OCI-LY1 (cell line): ENCODE data around the gene ZNF84.
A peak's percentile ranks its signal among the peaks of the same experiment; 100 is the strongest.

Source experiments
- H2AFZ ChIP-seq: fragments of 200-600 bp; sonication (generic), shearing (Covaris generic); 2 replicates; pipeline ENCODE4 v1.6.0; 2014; ENCODE audit warnings: antibody characterized with exemption, mild to moderate bottlenecking, low read length
- H3F3A ChIP-seq: fragments of 200-600 bp; sonication (generic), shearing (Covaris generic); 2 replicates; pipeline ENCODE4 v1.6.0; 2014; ENCODE audit warnings: mild to moderate bottlenecking, antibody characterized with exemption, low read length, moderate library complexity; ENCODE audit not compliant: insufficient read depth
- H3K27ac ChIP-seq: fragments of 200-600 bp; sonication (generic); 2 replicates; pipeline ENCODE4 v1.5.1; 2014; ENCODE audit warnings: low read length, mixed run types, mild to moderate bottlenecking, low read depth; ENCODE audit not compliant: poor library complexity, severe bottlenecking
- H3K27me3 ChIP-seq: fragments of 200-600 bp; sonication (generic); 2 replicates; pipeline ENCODE4 v1.6.0; 2014; ENCODE audit warnings: antibody characterized with exemption, mild to moderate bottlenecking, low read length, moderate library complexity; ENCODE audit not compliant: insufficient read depth
- H3K36me3 ChIP-seq: fragments of 200-600 bp; sonication (generic); 2 replicates; pipeline ENCODE4 v1.6.1; 2014; ENCODE audit warnings: mild to moderate bottlenecking, antibody characterized with exemption, low read length, moderate library complexity, mixed read lengths; ENCODE audit not compliant: insufficient read depth
- H3K4me1 ChIP-seq: fragments of 200-600 bp; sonication (generic); 2 replicates; pipeline ENCODE4 v1.5.1; 2014; ENCODE audit warnings: mild to moderate bottlenecking, low read length, moderate library complexity; ENCODE audit not compliant: insufficient read depth, severe bottlenecking
- H3K4me2 ChIP-seq: fragments of 200-600 bp; sonication (generic), shearing (Covaris generic); 2 replicates; pipeline ENCODE4 v1.6.1; 2014; ENCODE audit warnings: low read length
- H3K4me3 ChIP-seq: fragments of 200-600 bp; sonication (generic); 2 replicates; pipeline ENCODE4 v1.5.1; 2014; ENCODE audit warnings: low read length, low read depth, mild to moderate bottlenecking, mixed read lengths; ENCODE audit not compliant: poor library complexity, severe bottlenecking
- H3K79me2 ChIP-seq: fragments of 200-600 bp; shearing (Covaris generic); 2 replicates; pipeline ENCODE4 v1.6.1; 2016; ENCODE audit warnings: mixed run types, low read length, mixed read lengths; ENCODE audit not compliant: insufficient read depth
- H3K9ac ChIP-seq: fragments of 200-600 bp; sonication (generic), shearing (Covaris generic); 2 replicates; pipeline ENCODE4 v1.6.1; 2014; ENCODE audit warnings: mild to moderate bottlenecking, low read length, mixed read lengths
- H3K9me2 ChIP-seq: fragments of 200-600 bp; sonication (generic), shearing (Covaris generic); 2 replicates; pipeline ENCODE4 v1.6.1; 2014; ENCODE audit warnings: low read depth, mild to moderate bottlenecking, low read length, mixed read lengths
- H3K9me3 ChIP-seq: fragments of 200-600 bp; shearing (Covaris generic); 2 replicates; pipeline ENCODE4 v1.6.1; 2014; ENCODE audit warnings: low read length, mixed read lengths
- H4K20me1 ChIP-seq: fragments of 200-600 bp; sonication (generic), shearing (Covaris generic); 2 replicates; pipeline ENCODE4 v1.6.0; 2016; ENCODE audit warnings: mild to moderate bottlenecking, low read length; ENCODE audit not compliant: insufficient read depth
- CTCF ChIP-seq: fragments of 200-600 bp; sonication (generic), shearing (Covaris generic); IDR thresholded peaks from 2 replicates; pipeline ENCODE4 v1.5.1; 2017; ENCODE audit warnings: mild to moderate bottlenecking, antibody characterized with exemption, low read length, moderate library complexity, mixed read lengths
- EZH2 ChIP-seq: fragments of 200-600 bp; sonication (generic), shearing (Covaris generic); IDR thresholded peaks from 2 replicates; pipeline ENCODE4 v1.8.0; 2017; ENCODE audit warnings: borderline replicate concordance, mixed run types, mild to moderate bottlenecking, antibody characterized with exemption, low read length, moderate library complexity, mixed read lengths

The ZNF84 gene

GRCh38 chr12:133080026-133080367, 42.7 kb downstream of the ZNF84 start:
- no peaks in the 10 kb centered on the region for H3K79me2 ChIP-seq
- peaks cover 6% of the 10 kb centered on the region for H3K4me1 ChIP-seq
- peak overlapping the region; percentile 95 for H3K27ac ChIP-seq
- H3K9ac ChIP-seq: peak overlapping the region; percentile 72
- peaks cover 36% of the 10 kb centered on the region for H3K36me3 ChIP-seq
- no peak overlapping the region for H2AFZ ChIP-seq
- H4K20me1 ChIP-seq: no peaks in the 10 kb centered on the region
- peak overlapping the region; percentile 71 for H3K4me3 ChIP-seq
- H3K27me3 ChIP-seq: no peaks in the 10 kb centered on the region
- H3F3A ChIP-seq: no peaks in the 10 kb centered on the region
- peaks cover 41% of the 10 kb centered on the region; the same call in 1 of the 2 replicates for H3K9me3 ChIP-seq
- no peaks in the 10 kb centered on the region for H3K9me2 ChIP-seq
- H3K4me2 ChIP-seq: peak overlapping the region; percentile 72
- TF ChIP-seq CTCF (no peak), EZH2 (no peak)

- H3K27me3 ChIP-seq: no peaks in the 10 kb centered on the region
- no peaks in the 10 kb centered on the region for H3K79me2 ChIP-seq
- no peak within 1 kb of the TSS for H2AFZ ChIP-seq
- H3K4me3 ChIP-seq: peak within 1 kb of the TSS; percentile 71
- peaks cover 42% of the 10 kb centered on the region for H3K36me3 ChIP-seq
- TF ChIP-seq CTCF: peak; percentile 30; the same call in 1 of the 2 replicates
- TF ChIP-seq EZH2: no peak
- peak within 1 kb of the TSS; percentile 72 for H3K4me2 ChIP-seq
- H3K27ac ChIP-seq: peak within 1 kb of the TSS; percentile 95
- peaks cover 41% of the 10 kb centered on the region; the same call in 1 of the 2 replicates for H3K9me3 ChIP-seq
- H3K9ac ChIP-seq: peak within 1 kb of the TSS; percentile 72
- H4K20me1 ChIP-seq: no peaks in the 10 kb centered on the region
- peaks cover 6% of the 10 kb centered on the region for H3K4me1 ChIP-seq
- H3K9me2 ChIP-seq: no peaks in the 10 kb centered on the region
- H3F3A ChIP-seq: no peaks in the 10 kb centered on the region
Measured at GRCh38 chr12:133080368-133081158, 43.3 kb downstream of the ZNF84 start, which contains the start of gene ZNF140. Gene ZNF140, plus strand, starts transcription at chr12:133080923. Its CDS starts 398 bp downstream, at chr12:133081321.

GRCh38 chr12:133081159-133081780, 44.0 kb downstream of the ZNF84 start:
- H3K27ac ChIP-seq: peak overlapping the region; percentile 95
- peak overlapping the region; percentile 72 for H3K9ac ChIP-seq
- no peak overlapping the region for H2AFZ ChIP-seq
- H3K9me3 ChIP-seq: peaks cover 44% of the 10 kb centered on the region
- no peaks in the 10 kb centered on the region for H4K20me1 ChIP-seq
- no peaks in the 10 kb centered on the region for H3K79me2 ChIP-seq
- H3K27me3 ChIP-seq: no peaks in the 10 kb centered on the region
- peak overlapping the region; percentile 72 for H3K4me2 ChIP-seq
- H3K4me3 ChIP-seq: peak overlapping the region; percentile 71
- H3K9me2 ChIP-seq: no peaks in the 10 kb centered on the region
- peaks cover 6% of the 10 kb centered on the region for H3K4me1 ChIP-seq
- H3F3A ChIP-seq: no peaks in the 10 kb centered on the region
- no peak for TF ChIP-seq CTCF
- TF ChIP-seq EZH2: no peak
- peaks cover 49% of the 10 kb centered on the region for H3K36me3 ChIP-seq
